Stimulated activated CD4-positive, alpha-beta T cell treated with anti-CD3 and anti-CD28 coated beads, TNF-alpha, amount 100 ng/mL, for 4 hours (primary cell): Measurements from ENCODE around the gene SERPINA3.
"Not testable (repeated sequence)": the region's sequence is repeated elsewhere in the genome, so short reads cannot be mapped to it uniquely, and the experiment has no call there.

ENCODE experiments used
- DNase-seq, 3 experiments: peaks; one replicate each; pipeline ENCODE4 v3.0.0-alpha.2; 2020; ENCODE audit warnings: low read depth in 3 of 3

Gene SERPINA3

DNA sequence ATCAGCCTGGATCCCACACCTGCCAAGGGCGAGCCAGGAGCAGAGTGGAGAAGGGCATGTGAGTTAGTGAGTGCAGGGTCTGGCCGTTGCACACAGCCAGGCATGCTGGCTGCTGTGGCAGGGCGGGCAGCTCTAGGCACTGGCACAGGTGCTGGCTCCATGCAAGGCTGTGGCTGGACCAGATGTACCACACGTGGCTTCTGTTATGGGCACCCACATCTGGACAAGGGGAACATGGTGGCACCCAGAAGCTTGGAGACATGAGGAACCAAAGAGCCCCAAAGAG, 20.1 kb downstream of the SERPINA3 start:
- no peak for DNase-seq

DNA sequence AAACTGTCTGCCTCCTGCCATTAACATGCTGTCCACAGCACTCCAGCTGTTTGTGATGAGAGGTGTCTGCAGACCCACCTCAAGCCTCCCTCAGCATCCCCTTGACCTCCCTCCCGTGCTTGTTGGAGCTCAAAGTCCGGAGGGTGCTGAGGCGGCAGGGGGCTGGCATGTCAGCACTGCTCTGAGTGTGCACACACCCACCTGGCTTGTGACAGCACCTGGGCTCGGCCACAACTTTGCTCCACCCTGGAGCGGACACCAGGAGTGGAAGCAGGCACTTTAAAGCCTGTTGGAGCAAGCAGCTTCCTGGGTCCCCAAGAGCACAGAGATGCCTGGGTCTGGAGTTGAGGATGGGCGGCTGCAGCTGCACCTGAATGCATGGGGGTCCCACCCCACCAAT, 20.9 kb downstream of the SERPINA3 start:
- DNase-seq, result no peak

DNA sequence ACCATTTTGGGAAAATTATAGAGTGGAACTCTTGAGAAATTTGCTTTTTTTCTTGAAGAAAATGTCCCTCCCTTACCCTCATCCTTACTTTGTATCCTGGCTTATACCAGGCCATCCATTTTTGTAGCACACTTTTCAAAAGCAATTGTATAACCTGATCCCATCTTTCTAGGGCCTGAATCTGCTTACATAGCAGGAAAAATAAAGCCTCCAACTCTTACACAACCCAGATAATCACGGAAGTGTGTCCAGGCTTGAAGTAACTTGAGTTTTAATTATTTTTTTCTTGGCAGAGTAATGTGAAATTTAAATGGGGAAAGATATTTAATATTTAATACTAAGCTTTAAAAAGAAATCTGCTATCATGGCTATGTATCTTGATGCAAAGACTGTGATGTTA, 23.0 kb downstream of the SERPINA3 start:
- no peak for DNase-seq

DNA sequence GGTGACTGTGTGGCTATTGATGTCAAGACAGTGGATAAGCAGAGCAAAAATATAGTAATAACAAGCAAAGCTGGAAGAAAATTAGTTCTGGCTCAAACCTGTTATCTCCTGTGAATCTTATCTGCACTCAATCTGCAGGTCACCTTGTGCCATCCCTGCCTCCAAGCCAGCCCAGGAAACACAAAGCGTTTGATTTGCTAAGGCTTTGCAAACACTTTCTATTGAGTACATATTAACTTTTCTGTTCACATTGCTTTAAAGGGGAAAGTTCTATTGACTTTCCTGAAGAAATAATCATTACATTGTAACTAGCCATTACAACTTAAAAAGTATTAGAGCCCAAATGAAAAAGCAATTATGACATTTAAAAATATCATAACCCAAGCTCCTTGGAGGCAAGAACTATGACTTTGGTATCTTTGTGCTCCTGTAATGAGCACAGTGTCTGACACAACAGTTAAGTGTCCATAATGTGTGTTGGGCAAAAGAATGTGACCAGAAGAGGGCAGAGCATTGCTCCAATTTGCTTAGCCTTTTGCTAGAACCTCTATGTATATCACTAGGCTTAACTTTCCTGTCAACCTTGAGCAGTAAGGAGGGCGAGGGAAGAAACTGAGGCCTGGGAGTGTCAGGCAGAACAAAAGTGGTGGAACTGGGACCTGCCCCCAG, 24.7 kb downstream of the SERPINA3 start:
- no peak for DNase-seq

DNA sequence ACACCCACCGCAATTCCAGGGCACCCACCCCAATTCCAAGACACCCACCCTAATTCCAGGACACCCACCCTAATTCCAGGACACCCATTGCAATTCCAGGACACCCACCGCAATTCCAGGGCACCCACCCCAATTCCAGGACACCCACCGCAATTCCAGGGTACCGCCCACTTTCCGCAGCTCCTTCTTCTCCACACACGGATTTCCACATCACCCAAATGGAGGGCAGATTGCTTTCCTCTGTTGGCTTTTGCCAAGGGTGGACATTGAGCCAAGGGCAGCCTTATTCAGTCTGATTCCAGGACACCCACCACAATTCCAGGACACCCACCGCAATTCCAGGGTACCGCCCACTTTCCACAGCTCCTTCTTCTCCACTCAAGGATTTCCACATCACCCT, 25.6 kb downstream of the SERPINA3 start:
- DNase-seq, result not testable (repeated sequence)

DNA sequence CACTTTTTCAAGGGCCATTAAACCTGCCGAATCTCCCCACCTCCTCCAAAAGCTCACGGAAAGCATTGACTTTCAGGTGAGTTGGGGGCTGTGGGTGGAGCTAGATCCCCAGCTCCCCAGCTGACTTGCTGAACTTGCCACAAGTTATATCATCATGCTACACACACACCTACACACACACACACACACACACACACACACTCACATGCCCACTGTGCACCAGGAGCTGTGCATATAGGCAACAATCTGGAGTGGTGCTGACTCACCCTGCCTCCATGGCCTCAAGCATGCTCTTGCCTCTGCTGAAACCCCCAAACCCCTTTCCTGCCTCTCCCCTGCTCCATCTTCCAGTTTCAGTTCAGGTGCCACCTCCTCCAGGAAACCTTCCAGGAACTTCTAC, 26.1 kb downstream of the SERPINA3 start:
- DNase-seq, result no peak

DNA sequence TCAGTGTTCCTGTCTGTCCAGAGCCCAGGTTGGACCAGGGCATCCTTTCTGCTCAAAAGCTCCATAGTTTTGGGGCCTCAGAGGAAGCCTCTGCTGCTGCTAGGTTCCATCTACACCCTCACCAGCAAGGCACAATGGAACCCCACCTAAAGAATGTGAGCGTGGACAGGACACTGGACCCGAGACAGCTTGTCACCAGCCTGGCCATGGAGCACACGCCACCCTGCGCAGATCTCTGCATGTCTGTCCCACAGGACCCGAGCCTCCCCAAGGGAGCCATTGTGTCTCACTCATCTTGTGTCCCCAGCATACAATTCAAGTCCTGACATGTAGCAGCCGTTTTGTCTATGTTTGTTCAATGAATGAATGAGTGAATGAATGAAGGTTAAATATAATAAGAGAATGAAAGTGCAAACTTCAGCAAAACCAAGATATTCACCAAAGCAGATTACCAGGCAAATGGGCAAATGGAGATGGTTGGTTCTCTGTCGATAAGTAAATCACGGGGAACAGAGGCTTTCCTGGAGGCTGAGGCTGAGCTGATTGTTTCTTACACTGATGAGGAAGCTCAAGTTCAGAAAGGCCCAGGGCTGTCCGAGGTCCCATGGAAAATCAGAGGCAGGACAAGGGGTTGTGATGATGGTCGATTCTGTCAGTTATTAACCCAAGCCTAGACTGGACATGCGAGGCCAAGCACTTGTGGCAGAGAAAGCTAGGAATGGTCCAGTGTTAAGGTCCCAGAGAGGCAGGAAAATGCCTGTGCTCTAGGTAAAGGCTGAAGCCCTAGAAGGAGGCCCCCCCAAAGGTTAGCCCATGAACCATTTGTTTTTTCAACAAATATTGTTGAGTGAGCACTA, 27.0 kb downstream of the SERPINA3 start:
- no peak for DNase-seq

DNA sequence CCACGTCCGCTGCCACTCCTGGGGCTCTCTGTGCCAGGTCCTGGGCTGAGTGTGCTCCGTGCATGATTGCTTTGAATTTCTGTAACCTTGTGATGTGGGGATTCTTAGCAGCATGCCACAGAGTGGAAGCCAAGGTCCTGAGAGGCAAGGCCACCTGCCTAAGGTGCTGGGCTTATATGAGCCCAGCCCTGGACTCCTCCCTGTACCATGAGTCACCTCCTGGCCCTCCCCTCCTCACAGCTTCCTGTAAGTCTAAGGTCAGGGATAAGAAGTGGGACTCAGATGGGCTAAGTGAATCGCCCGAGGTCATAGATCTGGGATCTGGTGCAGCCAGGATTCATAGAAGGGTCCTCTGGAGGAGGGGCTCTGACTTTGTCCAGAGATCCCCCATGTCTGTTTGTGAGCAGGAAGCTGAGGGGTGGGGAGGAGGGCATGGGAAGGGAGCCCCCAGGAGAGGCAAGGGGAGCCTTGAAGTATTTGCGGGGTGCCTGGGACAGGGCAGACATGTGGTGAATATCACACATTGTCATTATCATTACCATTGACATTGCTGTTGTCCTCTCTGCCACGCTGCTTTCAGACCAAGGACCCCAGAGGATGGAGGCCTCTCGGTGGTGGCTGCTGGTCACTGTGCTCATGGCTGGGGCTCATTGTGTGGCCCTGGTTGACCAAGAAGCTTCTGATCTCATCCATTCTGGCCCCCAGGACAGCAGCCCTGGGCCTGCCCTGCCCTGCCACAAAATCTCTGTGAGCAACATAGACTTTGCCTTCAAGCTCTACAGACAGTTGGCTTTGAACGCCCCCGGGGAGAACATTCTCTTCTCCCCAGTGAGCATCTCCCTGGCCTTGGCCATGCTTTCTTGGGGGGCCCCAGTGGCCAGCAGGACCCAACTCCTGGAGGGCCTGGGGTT, 28.8 kb downstream of the SERPINA3 start:
- no peak for DNase-seq

DNA sequence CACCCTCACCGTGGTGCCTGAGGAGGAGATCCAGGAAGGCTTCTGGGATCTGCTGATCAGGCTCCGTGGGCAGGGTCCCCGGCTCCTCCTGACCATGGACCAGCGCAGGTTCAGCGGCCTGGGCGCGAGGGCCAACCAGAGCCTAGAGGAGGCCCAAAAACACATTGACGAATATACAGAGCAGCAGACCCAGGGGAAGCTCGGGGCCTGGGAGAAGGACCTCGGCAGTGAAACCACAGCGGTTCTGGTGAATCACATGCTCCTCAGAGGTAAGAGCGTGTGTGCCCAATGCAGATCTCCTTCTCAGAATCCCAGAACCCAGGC, 29.4 kb downstream of the SERPINA3 start:
- no peak for DNase-seq

DNA sequence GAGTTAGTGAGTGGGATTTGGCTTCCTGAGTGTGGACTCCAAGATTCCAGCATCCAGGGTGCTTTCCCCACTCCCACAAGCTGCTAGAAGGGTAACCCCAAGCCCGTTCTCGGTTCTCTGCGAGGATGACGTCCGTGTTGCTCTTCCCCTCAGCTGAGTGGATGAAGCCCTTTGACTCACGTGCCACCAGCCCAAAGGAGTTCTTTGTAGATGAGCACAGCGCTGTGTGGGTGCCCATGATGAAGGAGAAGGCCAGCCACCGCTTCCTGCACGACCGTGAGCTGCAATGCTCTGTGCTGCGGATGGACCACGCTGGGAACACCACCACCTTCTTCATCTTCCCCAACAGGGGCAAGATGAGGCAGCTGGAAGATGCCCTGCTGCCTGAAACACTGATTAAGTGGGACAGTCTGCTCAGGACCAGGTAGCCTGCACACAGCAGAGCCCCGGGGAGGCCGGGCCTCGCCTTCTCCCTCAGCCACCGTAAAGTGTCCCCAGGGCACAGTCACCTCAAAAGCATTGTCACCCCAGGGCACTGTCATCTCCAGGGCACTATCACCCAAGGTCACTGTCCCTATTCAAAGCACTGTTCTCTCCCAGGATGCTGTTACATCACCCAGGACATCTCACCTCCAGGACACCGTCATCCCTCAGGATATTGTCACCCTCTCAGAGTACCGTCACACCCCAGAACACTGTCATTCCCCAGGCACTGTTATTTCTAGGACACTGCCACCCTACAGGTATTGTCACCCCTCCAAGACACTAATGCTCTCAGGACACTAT, 31.3 kb downstream of the SERPINA3 start:
- DNase-seq, result no peak

DNA sequence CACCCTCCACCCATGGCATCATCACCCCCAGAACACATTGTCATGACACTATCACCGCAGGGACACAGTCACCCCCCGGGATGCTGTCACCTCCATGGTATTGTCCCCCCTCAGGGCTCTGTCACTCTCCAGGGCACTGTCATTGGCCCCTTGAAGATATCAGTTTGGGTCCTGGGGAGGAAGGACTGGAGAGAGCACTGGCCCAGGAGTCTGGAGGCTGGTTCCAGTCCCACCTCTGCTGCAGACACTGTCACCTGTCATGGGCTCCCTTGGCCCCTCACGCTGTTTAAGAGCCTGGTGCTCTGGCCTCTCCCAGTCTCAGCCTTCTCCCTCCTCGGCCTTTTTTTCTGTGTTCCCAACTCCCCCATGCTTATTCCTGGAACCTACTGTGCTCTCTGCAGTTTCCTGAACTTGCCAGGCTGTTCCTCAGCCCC, 31.9 kb downstream of the SERPINA3 start:
- DNase-seq, result no peak

DNA sequence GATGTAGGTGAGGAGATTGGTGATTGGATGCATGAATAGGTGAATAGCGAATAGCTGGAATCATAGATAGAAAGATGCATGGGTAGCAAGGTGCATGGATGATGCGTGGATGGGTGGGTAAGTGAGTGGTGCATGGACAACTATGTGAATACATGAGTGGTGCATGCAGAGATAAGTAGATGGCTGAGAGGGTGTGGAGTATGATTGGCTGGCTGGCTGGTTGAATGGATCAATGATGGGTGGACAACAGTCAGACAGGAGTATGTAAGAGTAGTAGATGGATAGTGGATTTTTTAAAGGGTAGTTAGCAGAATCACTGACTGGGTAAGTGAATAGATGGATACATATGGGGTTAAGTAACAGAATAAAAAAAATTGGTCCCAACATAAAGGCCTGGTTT, 33.9 kb downstream of the SERPINA3 start:
- DNase-seq, result no peak

DNA sequence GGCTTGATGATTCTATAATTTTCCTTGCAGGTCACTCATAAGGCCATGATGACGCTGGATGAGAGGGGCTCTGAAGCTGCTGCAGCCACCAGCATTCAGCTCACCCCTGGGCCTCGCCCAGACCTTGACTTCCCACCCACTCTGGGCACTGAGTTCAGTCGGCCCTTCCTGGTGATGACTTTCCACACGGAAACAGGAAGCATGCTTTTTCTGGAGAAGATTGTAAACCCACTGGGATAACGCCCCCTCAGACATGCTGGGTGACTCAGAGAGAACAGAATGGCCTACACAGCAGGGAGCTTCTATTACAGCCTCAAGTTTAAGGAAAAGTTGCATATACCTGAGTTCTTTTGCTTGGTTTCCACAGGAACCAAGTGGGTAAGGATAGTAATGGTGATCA, 34.3 kb downstream of the SERPINA3 start:
- DNase-seq, result no peak

DNA sequence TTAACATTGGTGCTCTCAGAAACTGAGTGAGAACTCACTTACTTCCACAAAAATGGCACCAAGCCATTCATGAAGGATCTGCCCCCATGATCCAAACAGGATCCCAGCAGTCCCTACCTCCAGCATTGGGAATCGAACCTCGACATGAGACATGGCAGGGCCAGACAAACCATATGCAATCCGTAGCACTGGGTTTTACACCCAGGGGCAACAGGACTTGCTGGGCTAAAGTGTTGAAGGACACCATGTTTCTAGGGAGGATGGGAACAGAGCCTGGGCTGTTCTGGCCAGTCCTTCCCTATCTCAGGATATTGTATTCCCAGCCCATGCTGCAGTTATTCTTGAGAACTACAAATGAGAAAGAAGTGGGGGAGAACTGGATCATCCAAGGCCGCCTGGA, 36.6 kb downstream of the SERPINA3 start:
- DNase-seq, result no peak

DNA sequence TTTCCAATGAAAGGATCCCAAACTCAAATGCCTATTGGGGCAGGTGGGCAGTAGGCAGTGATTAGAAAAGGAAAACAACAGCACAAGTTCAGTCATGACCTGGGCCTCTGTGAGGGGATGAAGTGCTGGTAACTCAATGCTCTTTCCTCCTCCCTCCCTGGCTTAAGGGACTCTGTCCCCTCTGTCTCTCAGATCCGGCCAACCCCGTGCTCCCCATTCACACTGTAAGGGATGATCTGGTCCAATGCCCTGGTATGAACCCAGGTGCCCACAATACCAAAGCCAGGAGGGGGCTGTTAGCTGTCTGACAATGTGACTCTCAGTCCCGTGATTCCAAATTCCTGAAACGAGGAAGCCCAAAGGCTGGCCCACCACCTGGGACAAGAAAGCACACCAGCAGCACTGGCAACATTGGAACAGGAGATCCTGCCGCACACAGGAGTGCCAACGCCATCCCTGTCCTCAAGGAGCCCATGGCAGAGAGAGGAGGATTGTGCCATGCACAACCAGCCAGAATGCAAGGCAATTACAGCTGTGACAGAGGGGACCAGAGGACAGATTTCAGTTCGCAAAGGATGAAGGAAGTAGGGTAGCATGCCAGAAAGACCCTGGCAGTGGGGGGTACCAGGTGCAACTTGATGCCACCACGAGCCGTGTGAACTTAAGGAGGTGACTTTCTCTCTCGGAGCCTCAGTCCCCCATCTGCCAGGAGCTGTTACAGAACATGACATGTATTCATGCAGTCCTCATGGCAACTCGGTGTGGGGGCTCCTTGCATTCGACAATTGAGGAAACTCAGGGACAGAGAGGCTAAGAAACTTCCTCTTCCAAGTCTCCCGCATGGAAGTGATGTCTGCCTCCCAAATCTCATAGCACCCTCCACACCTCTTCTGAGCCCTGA, 37.6 kb downstream of the SERPINA3 start:
- no peak for DNase-seq

DNA sequence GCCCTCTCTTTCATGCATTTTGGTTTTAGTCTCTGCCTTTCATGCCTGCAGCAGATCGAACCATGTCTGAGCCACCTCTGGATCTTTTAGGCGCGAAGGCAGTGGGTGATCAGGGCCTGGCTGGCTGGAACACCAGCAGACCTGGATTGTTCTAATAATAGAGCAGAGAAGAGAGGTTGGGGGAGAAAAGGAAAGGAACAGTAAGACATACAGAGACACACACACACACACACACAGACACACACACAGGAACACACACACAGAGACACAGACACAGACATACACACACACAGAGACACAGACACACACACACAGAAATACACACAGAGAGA, 38.2 kb downstream of the SERPINA3 start:
- DNase-seq, result no peak

DNA sequence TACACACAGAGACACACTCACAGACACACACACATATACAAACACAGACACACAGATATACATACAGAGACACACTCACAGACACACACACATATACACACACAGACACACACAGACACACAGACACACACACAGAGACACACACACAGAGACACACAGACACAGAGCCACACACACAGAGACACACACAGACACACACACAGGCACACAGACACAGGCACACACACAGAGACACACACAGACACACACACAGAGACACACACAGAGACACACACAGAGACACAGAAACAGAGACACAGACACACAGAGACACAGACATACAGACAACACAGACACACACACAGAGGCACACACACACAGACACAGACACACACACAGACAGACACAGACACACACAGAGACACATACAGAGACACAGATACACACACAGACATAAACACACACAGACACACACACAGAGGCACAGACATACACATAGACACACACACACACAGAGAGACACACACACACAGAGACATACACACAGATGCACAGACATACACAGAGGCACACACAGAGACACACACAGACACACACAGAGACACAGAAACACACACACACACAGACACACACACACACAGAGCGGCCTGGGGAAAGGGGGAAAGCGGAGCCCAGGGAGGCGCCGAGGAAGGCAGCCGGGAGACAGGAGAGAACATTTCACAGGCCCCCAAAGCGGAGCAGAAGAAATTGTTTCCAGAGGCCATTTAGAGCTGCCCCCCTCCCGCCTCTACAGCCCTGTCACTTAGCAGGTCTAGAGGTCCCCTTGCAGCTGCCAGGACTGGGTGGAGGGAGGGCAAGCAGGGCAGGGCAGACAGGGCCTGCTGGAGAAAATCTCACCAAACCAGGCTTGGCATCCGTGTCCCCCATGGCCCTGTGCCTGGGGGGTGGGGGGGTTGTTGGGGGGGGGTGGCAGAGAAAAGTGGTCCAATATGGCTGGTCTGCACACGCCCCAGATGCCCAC, 38.9 kb downstream of the SERPINA3 start:
- DNase-seq, result no peak

DNA sequence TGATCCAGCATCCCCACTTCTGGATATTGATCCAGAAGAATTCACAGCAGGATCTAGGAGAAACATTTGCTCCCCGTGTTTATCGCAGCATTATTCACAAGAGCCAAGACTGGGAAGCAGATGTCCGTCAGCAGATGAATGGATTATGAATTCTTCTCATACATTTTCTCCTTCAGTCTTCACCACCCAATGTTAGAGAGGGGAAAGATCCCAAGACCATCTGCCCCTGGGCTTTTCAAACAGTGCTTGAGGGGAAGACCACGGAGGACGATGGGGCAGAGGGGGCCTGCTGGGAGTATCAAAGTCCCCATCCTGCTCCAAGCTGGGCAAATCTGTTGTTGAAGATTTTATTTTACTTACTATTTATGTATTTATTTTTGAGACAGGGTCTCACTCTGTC, 41.1 kb downstream of the SERPINA3 start:
- no peak for DNase-seq

DNA sequence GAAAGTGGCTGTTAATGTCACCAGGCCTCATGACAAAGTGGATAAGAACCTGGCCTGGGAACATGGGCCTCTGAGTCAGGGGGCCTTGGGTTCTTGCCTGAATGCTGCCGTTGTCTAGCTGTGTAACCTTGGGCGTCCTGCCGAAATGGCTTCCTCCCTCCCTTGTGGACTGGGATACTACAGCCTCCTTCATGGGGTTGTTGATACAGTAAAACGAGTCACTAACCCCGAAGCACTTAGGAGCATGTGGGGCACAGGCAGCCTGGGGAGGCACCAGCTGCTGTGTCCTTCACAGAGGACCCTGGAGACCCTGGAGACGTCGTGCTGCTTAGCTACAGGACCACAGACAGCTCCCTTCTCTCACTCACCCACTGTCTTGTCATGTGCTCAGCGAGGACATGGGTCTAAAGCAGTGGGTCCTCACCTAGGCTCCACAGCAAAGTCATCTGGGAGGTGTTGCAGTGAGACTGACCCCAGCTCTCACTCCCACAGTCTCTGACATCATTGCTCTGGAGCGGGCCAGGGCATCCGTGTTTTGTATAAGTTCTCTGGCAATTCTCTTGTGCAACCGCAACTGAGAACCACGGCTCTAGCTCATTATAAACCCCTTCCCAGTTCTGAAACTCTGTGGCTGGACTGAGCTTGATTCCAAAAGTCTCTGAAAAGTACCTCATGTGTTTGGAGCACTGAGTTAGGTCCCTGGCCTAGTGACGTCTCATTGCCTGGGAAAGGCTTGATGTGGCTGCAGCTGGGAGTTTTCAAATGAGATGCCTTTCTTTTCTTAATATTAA, 42.1 kb downstream of the SERPINA3 start:
- no peak for DNase-seq
